CD1c-positive myeloid dendritic cell (primary cell): ENCODE results near the gene BCL11A.
A peak's percentile ranks its signal among the peaks of the same experiment; 100 is the strongest.

Experiments
- DNase-seq: peaks from one replicate; pipeline ENCODE4 v3.0.0-alpha.2; 2016; ENCODE audit errors: extremely low spot score

BCL11A gene

GRCh38 chr2:60546756-60547420, 6.6 kb downstream of the BCL11A start:
- DNase-seq: no peak

GRCh38 chr2:60544954-60545560, 8.4 kb downstream of the BCL11A start:
- no peak for DNase-seq

GRCh38 chr2:60544062-60544461, 9.4 kb downstream of the BCL11A start:
- peak; percentile 73 for DNase-seq

- DNase-seq: no peak
These were observed 12.3 kb downstream of the BCL11A start for GRCh38 chr2:60541056-60541651.

GRCh38 chr2:60540074-60540473, 13.4 kb downstream of the BCL11A start:
- DNase-seq: no peak

GRCh38 chr2:60539140-60539539, 14.3 kb downstream of the BCL11A start:
- DNase-seq: no peak

GRCh38 chr2:60538101-60538500, 15.4 kb downstream of the BCL11A start:
- DNase-seq: no peak

GRCh38 chr2:60536746-60537145, 16.7 kb downstream of the BCL11A start:
- no peak for DNase-seq

- DNase-seq: no peak
These were observed 17.7 kb downstream of the BCL11A start for GRCh38 chr2:60535685-60536312.

- DNase-seq: no peak
These were observed 18.4 kb downstream of the BCL11A start for GRCh38 chr2:60534892-60535684.

- no peak for DNase-seq
These were observed 19.3 kb downstream of the BCL11A start for GRCh38 chr2:60534052-60534685.

- DNase-seq: no peak
These were observed 20.1 kb downstream of the BCL11A start for GRCh38 chr2:60533101-60534051.

GRCh38 chr2:60532421-60532820, 21.0 kb downstream of the BCL11A start:
- DNase-seq: no peak

GRCh38 chr2:60531701-60532133, 21.7 kb downstream of the BCL11A start:
- DNase-seq: no peak

GRCh38 chr2:60530660-60531281, 22.7 kb downstream of the BCL11A start:
- peak; percentile 38 for DNase-seq

- DNase-seq: no peak
These were observed 23.4 kb downstream of the BCL11A start for GRCh38 chr2:60529785-60530627.

- DNase-seq: peak; percentile 80
These were observed 24.2 kb downstream of the BCL11A start for GRCh38 chr2:60529136-60529784.

- peak; percentile 28 for DNase-seq
These were observed 25.0 kb downstream of the BCL11A start for GRCh38 chr2:60528281-60529020.
